Mesendoderm (in vitro differentiated cells): ENCODE results near the gene LSR.

Experiments
- DNase-seq: peaks from one replicate; pipeline ENCODE4 v3.0.0; 2013
- H2AK5ac ChIP-seq: 2 replicates; pipeline ENCODE4 v1.6.1; 2013; ENCODE audit warnings: low read length, inconsistent platforms
- H2BK120ac ChIP-seq: 2 replicates; pipeline ENCODE4 v1.6.1; 2013; ENCODE audit warnings: low read depth, mild to moderate bottlenecking, low read length, moderate library complexity, mixed read lengths
- H2BK15ac ChIP-seq: replicated peaks from 2 replicates; pipeline ENCODE4 v1.6.1; 2013; ENCODE audit warnings: low read depth, mild to moderate bottlenecking, moderate library complexity
- H2BK5ac ChIP-seq: 2 replicates; pipeline ENCODE4 v1.6.1; 2013; ENCODE audit warnings: low read length, inconsistent platforms
- H3K18ac ChIP-seq: 2 replicates; pipeline ENCODE4 v1.6.1; 2013; ENCODE audit warnings: mild to moderate bottlenecking, low read length, mixed read lengths
- H3K23ac ChIP-seq: one replicate; pipeline ENCODE4 v1.6.1; 2013; ENCODE audit warnings: low read length
- H3K27ac ChIP-seq: 2 replicates; pipeline ENCODE4 v1.5.1; 2013; ENCODE audit warnings: low read depth, mild to moderate bottlenecking, inconsistent platforms, low read length, moderate library complexity
- H3K27me3 ChIP-seq: 2 replicates; pipeline ENCODE4 v1.6.1; 2013; ENCODE audit warnings: low read length, control low read depth, mild to moderate bottlenecking, inconsistent platforms; ENCODE audit not compliant: insufficient read depth, poor library complexity
- H3K36me3 ChIP-seq: 2 replicates; pipeline ENCODE4 v1.6.1; 2013; ENCODE audit warnings: low read length, inconsistent platforms; ENCODE audit not compliant: control insufficient read depth, insufficient read depth
- H3K4ac ChIP-seq: one replicate; pipeline ENCODE4 v1.6.1; 2013; ENCODE audit warnings: low read depth, mild to moderate bottlenecking, low read length, moderate library complexity
- H3K4me1 ChIP-seq: 2 replicates; pipeline ENCODE4 v1.6.1; 2013; ENCODE audit warnings: low read depth, low read length, inconsistent platforms; ENCODE audit not compliant: control insufficient read depth
- H3K4me2 ChIP-seq: 2 replicates; pipeline ENCODE4 v1.6.1; 2013; ENCODE audit warnings: low read length
- H3K4me3 ChIP-seq: 2 replicates; pipeline ENCODE4 v1.5.1; 2013; ENCODE audit warnings: mild to moderate bottlenecking, low read length
- H3K56ac ChIP-seq: one replicate; pipeline ENCODE4 v1.6.1; 2013; ENCODE audit warnings: low read length
- H3K79me1 ChIP-seq: 2 replicates; pipeline ENCODE4 v1.6.1; 2013; ENCODE audit warnings: low read length, inconsistent platforms
- H3K79me2 ChIP-seq: 2 replicates; pipeline ENCODE4 v1.6.1; 2013; ENCODE audit warnings: mild to moderate bottlenecking, low read length; ENCODE audit not compliant: control insufficient read depth, insufficient read depth
- H3K9ac ChIP-seq: 2 replicates; pipeline ENCODE4 v1.6.1; 2013; ENCODE audit warnings: low read length, inconsistent platforms
- H4K5ac ChIP-seq: one replicate; pipeline ENCODE4 v1.6.1; 2013; ENCODE audit warnings: low read length
- H4K8ac ChIP-seq: one replicate; pipeline ENCODE4 v1.6.1; 2013; ENCODE audit warnings: low read depth, mild to moderate bottlenecking, control low read depth, low read length, moderate library complexity
- whole genome bisulfite sequencing: extraction: QIAGEN DNeasy Blood & Tissue Kit; methylation state at CpG from one replicate; pipeline ENCODE4 v1.1.7; 2013; ENCODE audit warnings: low lambda C conversion rate, missing lambda C conversion rate; ENCODE audit not compliant: insufficient coverage; ENCODE audit errors: extremely low coverage; 5-methylcytosine and 5-hydroxymethylcytosine counted together

Gene LSR

DNA sequence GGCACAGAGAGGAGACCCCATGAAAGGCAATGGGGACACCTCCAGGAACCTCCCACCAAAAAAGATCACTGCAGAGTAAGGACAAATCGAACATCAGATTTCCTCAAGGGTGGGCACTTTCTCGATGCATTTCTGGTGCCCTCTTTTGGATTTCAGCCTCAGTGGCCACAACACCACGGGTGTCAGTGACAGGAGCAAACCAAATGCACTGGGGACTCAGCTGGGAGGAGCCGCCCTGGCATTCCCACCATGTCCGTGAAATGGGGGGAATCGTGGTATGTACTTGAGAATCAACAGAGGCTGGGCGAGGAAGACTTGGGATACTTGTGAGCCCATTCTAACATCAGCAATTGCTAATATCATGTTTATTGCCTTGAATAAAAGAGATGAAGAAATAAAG lies 36.6 kb upstream of the LSR start:
- Histone ChIP-seq H3K4ac (no peak overlapping the region), H3K79me2 (no peaks in the 10 kb centered on the region), H2AK5ac (no peak overlapping the region), H3K18ac (no peak overlapping the region), H3K4me3 (no peak overlapping the region), H3K36me3 (no peaks in the 10 kb centered on the region), H3K79me1 (no peaks in the 10 kb centered on the region), H2BK5ac (no peak overlapping the region), H3K9ac (no peak overlapping the region), H3K4me2 (no peak overlapping the region), H4K8ac (no peak overlapping the region), H3K27ac (no peak overlapping the region), H3K23ac (no peak overlapping the region), H3K56ac (no peak overlapping the region), H2BK15ac (no peak overlapping the region), H3K27me3 (no peaks in the 10 kb centered on the region), H3K4me1 (no peaks in the 10 kb centered on the region), H4K5ac (no peak overlapping the region), H2BK120ac (no peak overlapping the region)
- no peak for DNase-seq
- WGBS = no CpG with 5 or more reads among the region's 7 CpGs

DNA sequence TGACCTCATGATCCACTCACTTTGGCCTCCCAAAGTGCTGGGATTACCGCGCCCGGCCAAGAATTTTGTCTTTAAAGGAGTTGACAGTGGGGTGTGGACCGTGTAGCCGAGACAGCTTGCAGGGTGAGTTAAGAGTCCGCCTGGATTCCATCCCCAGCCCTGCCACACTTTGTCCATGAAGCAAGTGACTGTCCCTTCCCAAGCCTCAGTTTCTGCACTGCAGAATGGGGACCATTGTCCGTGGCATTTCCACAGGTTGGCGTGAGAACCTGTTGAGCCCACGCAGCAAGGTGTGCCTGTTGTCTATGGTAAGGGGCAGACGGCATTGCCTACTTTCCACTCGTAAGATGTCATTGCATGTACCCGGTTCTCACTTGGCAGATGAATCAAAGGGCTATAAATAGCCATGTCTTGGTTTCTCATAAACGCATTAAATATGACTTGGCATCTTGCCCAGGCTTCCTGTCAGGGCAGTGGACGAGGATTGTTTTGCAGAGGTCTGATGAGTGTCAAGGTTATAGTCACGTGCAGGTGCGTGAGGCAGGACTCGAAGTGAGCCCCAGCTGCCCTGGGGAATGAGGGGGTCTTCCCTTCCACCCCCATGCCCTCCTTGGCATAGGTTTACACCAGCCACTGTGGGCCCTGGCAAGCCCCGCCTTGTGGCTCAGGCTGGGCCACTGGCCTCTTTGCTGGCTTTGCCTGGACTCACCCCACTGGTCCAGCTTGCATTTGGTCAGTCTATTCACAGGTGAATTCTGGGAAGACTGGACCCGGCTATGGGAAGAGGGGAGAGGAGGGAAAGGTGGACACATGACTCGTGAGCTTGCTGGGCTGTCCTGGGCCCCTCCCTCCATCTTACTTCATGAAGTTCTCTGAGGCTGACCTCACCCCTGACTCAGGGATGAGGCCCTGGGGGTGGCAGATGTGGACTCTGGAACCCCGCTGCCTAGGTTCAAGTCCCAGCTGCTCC lies 34.9 kb upstream of the LSR start:
- Histone ChIP-seq H2BK15ac (no peak overlapping the region), H3K4me3 (no peak overlapping the region), H3K27ac (no peak overlapping the region), H2BK120ac (no peak overlapping the region), H4K5ac (no peak overlapping the region), H3K9ac (no peak overlapping the region), H3K4me1 (no peaks in the 10 kb centered on the region), H2AK5ac (no peak overlapping the region), H3K23ac (no peak overlapping the region), H4K8ac (no peak overlapping the region), H3K4me2 (no peak overlapping the region), H3K36me3 (no peaks in the 10 kb centered on the region), H3K79me2 (no peaks in the 10 kb centered on the region), H3K4ac (no peak overlapping the region), H3K56ac (no peak overlapping the region), H2BK5ac (no peak overlapping the region), H3K79me1 (no peaks in the 10 kb centered on the region), H3K18ac (no peak overlapping the region), H3K27me3 (no peaks in the 10 kb centered on the region)
- no CpG with 5 or more reads among the region's 21 CpGs for WGBS
- DNase-seq = no peak

DNA sequence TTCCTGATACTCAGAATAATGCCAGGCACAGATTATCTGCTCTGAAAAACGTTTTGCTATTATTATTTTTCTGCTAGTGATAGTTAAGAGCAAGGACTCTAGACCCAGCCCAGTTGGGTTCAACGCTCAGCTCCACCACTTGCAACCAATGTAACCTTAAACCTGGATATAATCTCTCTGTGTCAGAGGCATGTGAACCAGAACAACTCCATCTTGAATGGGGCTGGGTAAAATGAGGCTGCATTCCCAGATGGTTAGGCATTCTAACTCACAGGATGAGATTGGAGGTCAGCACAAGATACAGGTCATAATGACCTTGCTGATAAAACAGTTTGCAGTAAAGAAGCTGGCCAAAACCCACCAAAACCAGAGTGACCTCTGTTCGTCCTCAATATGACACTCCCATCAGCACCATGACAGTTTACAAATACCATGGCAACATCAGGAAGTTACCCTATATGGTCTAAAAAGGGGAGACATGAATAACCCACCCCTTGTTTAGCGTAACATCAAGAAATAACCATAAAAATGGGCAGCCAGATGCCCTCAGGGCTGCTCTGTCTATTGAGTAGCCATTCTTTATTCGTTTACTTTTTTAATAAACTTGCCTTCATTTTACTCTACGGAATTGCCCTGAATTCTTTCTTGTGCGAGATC lies 33.9 kb upstream of the LSR start:
- no peak overlapping the region for H3K56ac ChIP-seq
- no peak overlapping the region for H2BK120ac ChIP-seq
- no peak overlapping the region for H3K4ac ChIP-seq

GRCh38 chr19:35216016-35216832 lies 32.6 kb upstream of the LSR start:
- H4K8ac ChIP-seq = no peak overlapping the region
- no peak for DNase-seq
- H3K79me2 ChIP-seq = no peaks in the 10 kb centered on the region
- no peak overlapping the region for H3K23ac ChIP-seq
- H2AK5ac ChIP-seq = no peak overlapping the region
- no peaks in the 10 kb centered on the region for H3K36me3 ChIP-seq
- no peak overlapping the region for H2BK15ac ChIP-seq
- no peak overlapping the region for H3K18ac ChIP-seq
- no peak overlapping the region for H3K9ac ChIP-seq
- no CpG with 5 or more reads among the region's 8 CpGs for WGBS
- no peak overlapping the region for H3K4me2 ChIP-seq
- H3K79me1 ChIP-seq = no peaks in the 10 kb centered on the region
- H3K56ac ChIP-seq = no peak overlapping the region
- H4K5ac ChIP-seq = no peak overlapping the region
- no peaks in the 10 kb centered on the region for H3K4me1 ChIP-seq
- no peaks in the 10 kb centered on the region for H3K27me3 ChIP-seq
- H2BK5ac ChIP-seq = no peak overlapping the region
- no peak overlapping the region for H3K4me3 ChIP-seq
- no peak overlapping the region for H3K27ac ChIP-seq
- H2BK120ac ChIP-seq = no peak overlapping the region
- H3K4ac ChIP-seq = no peak overlapping the region

More for the DNA sequence above, 33.9 kb upstream of the LSR start:
- Histone ChIP-seq H4K5ac (no peak overlapping the region), H3K27me3 (no peaks in the 10 kb centered on the region), H3K9ac (no peak overlapping the region), H2BK15ac (no peak overlapping the region), H3K4me2 (no peak overlapping the region), H3K23ac (no peak overlapping the region), H3K36me3 (no peaks in the 10 kb centered on the region), H2BK5ac (no peak overlapping the region), H3K18ac (no peak overlapping the region), H2AK5ac (no peak overlapping the region), H3K27ac (no peak overlapping the region), H3K4me3 (no peak overlapping the region), H3K79me1 (no peaks in the 10 kb centered on the region), H3K4me1 (no peaks in the 10 kb centered on the region), H3K79me2 (no peaks in the 10 kb centered on the region), H4K8ac (no peak overlapping the region)
- no peak for DNase-seq
- no CpG with 5 or more reads among the region's 7 CpGs for WGBS

DNA sequence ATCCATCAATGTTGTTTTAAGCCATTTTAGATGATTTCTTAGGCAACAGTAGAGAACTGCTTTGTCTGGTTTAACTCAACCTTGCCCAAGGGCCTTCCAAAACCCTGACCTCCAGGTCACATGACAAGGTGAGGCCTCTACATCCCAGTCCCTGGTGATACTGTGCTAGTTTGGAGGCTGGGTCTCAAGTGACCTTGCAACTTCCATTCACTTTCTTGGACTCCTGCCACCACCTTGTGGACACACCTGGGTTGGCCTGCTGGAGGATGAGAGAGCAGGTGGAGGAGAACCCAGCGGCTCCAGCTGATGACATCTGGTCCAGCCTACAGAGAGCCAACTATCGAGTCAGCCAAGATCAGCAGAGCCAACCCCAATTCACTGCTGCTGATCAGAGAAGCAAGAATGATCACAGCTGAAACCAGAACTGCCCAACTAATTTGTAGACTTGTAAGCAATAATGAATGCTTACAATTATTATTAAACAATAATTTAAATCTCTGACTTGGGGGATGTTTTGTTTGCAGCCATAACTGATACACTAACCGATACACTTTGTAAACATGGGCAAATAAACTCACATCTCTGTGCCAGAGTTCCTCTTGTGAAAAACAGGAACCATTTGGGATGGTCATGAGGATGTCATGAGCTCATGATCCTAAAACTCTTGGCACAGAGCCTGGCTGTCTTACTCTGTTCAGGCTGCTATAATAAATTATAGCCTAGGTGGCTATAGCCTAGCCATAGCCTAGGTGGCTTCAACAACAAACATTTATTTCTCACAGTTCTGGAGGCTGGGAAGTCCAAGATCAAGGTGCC lies 31.8 kb upstream of the LSR start:
- Histone ChIP-seq H3K56ac (no peak overlapping the region), H4K5ac (no peak overlapping the region), H3K18ac (no peak overlapping the region), H2AK5ac (no peak overlapping the region), H3K36me3 (no peaks in the 10 kb centered on the region), H3K4me3 (no peak overlapping the region), H3K79me2 (no peaks in the 10 kb centered on the region), H2BK120ac (no peak overlapping the region), H3K4ac (no peak overlapping the region), H3K9ac (no peak overlapping the region), H4K8ac (no peak overlapping the region), H3K23ac (no peak overlapping the region), H2BK15ac (no peak overlapping the region), H3K27ac (no peak overlapping the region), H3K4me2 (no peak overlapping the region), H3K79me1 (no peaks in the 10 kb centered on the region), H3K4me1 (no peaks in the 10 kb centered on the region), H2BK5ac (no peak overlapping the region), H3K27me3 (no peaks in the 10 kb centered on the region)
- DNase-seq = peak; percentile 63
- WGBS = no CpG with 5 or more reads among the region's 3 CpGs
